ENCODE measurements around the gene CYFIP2.

Gene CYFIP2

DNA sequence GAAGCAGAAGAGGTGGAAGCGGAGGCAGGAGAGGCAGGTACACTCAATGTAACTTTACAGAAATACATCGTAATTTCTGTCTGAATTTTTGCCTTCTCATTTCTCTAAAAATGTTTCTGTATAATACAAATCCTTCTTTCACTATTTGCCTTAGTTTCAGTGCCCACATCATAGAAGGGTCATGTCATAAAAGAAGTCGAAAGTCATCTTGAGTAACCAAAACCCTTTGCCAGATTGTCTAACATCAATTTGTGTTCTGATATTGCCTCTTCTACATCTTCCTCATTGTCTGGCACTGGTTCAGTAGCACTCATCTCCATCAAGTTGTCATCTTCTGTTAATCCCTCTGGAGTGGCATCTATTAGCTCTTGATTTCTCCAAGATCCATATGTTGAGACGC, 6.2 kb upstream of the CYFIP2 start:
- DNase-seq, result no peak

GRCh38 chr5:157263496-157264090, 2.3 kb upstream of the CYFIP2 start:
- DNase-seq, result no peak

- no peak for DNase-seq
These were observed 524 bp downstream of the CYFIP2 start for GRCh38 chr5:157266286-157267007.

- DNase-seq, result no peak
These were observed 1.1 kb downstream of the CYFIP2 start for GRCh38 chr5:157267025-157267424.

DNA sequence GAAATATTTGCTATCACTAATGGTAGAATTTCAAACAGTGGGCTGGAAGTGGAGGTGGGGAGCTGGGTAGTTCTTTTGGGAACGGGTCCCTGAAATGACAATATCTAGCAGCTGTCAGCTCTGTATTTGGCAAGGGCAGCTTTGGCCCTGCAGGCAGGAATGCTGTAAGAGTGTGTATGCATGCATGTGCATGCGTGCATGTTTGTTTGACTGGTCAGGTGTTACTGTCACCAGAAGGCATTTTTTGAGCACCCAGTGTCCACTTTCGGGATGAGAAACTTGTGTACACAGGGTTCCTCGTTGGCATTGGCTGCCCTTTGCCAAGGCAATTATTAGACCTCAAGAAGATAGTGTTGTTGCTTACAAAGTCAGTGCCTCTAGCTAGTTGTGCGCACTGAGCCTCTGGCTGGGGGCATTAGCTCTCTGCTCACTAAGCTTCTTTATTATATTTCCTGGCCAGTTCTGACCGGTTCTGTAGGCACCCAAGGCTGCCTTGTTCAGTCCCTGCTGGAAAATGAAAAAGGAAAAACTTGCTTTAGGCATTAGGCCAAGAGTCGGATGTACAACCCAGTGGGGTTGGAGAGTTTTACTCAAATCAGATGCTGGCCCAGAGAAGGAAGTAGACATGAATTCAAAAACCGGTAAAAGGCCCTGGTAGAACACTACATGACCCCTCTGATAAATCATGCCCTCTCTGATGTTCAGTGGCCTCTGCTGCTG, 2.0 kb downstream of the CYFIP2 start:
- no peak for DNase-seq

DNA sequence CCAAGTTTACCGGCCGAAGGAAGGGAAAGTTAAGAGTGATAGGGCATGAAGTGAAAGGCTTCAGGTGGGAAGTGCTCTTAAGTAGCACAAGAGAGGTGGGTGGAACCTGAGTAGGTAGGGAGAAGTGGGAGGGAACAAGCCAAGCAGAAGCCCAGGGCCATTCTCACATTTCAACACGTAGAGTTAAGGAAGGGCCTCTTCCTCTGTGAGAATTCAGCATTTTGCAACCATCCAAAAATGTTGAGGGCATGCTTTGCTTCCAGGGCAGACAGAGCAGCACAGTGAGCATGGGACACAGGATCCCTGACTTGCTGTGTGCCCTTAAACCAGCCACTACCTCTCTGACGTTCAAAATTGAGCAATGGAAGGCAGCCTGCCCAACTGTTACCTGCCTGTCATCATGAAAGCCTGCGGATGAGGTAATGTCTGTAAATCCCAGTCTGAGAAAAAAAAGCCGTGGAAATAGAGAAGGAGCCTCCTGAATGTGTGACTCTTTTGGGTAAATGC, 3.3 kb downstream of the CYFIP2 start:
- no peak for DNase-seq

- DNase-seq, result no peak
These were observed 3.9 kb downstream of the CYFIP2 start for GRCh38 chr5:157269761-157270272.

- no peak for DNase-seq
These were observed 4.8 kb downstream of the CYFIP2 start for GRCh38 chr5:157270771-157271170.

DNA sequence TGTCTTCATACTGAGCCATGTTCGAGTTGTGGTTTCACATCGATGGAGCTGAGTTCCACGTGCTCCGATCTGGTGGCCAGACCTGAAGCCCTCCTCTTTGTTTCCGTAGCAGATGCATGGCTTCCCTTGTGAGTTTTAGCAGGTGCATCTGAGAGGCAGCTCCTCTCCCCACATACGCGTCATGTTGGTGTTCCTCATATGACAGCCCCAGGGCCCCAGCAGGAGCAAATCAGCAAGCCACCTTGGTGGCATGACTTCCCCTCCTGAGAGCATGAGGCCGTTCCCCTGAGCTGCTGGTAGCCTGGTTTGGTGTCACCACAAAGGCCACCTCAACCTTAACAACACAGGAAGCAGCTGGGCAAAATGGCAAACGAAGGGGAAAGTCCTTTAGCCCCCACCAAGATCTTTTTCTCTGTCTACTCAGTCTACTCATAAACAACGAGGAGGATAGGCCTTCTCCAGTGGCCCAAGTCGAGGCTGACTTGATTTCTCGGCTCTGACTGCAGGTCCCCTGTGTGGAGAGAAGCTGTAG, 5.9 kb downstream of the CYFIP2 start:
- DNase-seq, result no peak

DNA sequence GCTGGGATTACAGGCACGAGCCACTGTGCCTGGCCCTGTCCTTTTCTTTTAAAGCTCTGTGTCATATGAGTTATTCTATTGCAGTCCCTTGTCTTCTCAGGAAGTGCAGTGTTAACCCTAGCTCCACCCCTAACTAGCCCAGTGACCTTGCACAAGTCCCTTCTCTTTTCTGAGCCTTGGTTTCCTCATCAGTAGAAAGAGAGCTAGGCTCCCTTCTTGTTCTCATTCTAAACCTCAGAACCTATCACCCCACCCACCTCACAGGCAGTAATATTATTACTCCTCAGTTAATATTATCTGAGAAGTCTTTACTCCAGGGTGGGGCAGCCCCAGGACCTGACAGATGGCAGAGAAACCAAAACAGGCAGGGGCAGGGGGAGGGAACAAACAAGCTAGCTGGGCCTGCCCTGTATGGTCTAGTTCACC, 7.2 kb downstream of the CYFIP2 start:
- DNase-seq, result no peak

GRCh38 chr5:157275403-157275802, 9.5 kb downstream of the CYFIP2 start:
- no peak for DNase-seq

GRCh38 chr5:157278319-157279037, 12.6 kb downstream of the CYFIP2 start:
- DNase-seq, result no peak

- DNase-seq, result no peak
These were observed 13.8 kb downstream of the CYFIP2 start for GRCh38 chr5:157279605-157280239.

DNA sequence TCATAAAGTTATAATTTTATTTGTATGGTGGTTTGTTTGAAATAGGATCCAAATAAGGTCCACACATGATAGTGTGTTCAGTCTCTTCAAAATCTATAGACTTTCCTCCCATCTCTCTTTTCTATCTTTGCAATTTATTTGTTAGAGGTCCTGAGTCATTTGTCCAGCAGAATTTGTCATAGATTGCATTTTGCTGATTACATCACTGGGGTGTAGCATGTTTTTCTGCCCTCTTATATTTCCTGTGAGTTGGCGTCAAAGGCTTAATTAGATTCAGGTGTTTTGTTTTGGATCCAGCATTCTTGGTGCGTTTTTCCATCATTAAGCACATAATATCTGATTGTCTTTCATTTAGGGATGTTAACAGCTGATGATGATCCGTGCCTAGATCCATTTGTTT, 15.0 kb downstream of the CYFIP2 start:
- no peak for DNase-seq

- DNase-seq, result no peak
These were observed 16.2 kb downstream of the CYFIP2 start for GRCh38 chr5:157282150-157282549.

DNA sequence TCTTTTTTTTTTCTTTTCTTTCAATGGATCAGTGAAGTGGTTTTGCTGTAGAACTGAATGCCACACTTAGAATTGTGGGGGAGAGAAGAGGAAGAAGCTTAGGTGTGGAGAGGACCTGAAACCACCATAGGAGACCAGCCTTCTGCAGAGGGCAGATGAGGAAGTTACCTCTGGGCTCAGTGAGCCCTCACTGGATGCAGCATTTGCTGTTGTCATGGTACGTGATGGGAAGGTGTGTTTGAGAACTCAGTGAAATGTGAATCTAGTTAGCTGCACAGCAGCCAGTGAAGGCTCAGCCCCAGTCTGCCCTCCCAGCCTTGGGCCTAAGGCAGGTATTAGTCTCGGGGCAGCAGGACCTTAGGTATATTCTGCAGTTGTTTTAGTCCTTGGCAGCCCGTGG, 17.5 kb downstream of the CYFIP2 start:
- DNase-seq, result no peak

DNA sequence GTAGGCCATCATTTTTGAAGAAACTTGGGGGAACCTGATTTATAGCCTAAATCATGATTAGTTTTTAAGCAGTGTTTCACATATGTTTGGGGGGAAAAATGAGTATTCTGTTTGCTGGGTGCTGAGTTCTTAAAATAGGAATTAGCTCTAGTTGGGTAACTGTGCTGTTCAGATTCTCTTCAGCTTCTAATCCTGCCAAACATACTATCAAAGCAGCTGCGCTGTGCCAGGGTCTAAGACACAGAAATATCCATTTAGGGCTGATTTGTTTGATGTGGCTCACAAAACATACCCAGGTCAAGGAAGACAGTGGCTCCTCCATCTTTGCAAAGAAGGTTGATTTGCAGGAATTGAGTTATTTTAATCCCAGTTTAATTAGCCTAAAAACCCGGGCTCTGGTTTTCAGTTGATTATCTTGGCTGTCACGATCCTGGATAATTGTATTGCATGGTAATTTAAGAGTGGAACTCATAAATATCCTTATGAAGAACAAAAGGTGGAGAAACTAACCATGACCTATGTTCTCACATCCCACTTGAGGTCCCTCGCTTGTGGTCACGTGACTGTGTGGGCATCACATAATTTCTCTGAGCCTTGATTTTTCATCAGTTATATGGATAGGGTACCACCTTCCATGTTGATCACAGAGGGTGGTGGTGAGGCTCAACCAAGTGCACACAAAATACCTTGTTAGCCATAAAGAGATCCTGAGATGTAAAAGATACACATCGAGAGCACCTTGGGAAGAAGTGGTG, 18.7 kb downstream of the CYFIP2 start:
- DNase-seq, result no peak

GRCh38 chr5:157285310-157286035, 19.6 kb downstream of the CYFIP2 start:
- no peak for DNase-seq

- DNase-seq, result no peak
These were observed 20.9 kb downstream of the CYFIP2 start for GRCh38 chr5:157286761-157287211.

- no peak for DNase-seq
These were observed 22.7 kb downstream of the CYFIP2 start for GRCh38 chr5:157288405-157289163.

Measured in DMS 273 treated with DMSO at 0.1 percent for 48 hours (cell line).